Bronchus fibroblast of lung (primary cell): ENCODE results near the gene CCDC38. TPM values are rescaled to one million over a fixed set of nuclear protein-coding genes. Genes with fewer than 3 reads are reported as not detected.

ENCODE experiments used
- total RNA-seq: library from RNA; depleted of rRNA; stranded (reverse); fragments of >200 nt; gene quantifications from 2 replicates; pipeline ENCODE4 v1.2.3, GENCODE V29; 2015

The CCDC38 gene
- not detected in 2 replicates for total RNA-seq

GRCh38 chr12:95942524-95943329 is at the start of gene CCDC38:
CCDC38 (minus strand) TSS chr12:95942614; CDS start chr12:95936509, 6,105 bp downstream.

DNA sequence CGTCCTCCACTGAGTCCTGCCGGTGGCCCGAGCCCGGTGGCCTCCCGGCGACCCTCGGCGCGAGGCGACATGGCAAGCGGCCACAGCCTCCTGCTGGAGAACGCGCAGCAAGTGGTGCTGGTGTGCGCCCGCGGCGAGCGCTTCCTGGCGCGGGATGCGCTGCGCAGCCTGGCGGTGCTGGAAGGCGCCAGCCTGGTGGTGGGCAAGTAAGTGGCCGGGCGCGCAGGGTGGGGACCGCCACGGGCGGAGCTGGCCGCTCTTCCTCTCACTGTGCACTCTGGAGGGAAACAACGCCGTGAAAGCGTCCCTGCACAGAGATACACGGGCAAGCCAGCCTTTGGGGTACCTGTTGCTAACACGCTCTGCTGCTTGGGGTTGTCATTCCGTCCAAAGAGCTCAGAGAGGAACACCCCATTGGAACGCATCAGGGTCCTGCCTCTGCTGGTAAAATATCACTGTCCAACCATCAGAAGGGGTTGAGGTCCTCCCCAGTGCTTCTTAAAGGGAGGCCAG is 972 bp upstream of the CCDC38 start, which contains the start of gene AMDHD1:
Gene AMDHD1, plus strand, starts transcription at position 2 of the 513 bp plus-strand sequence. Its CDS starts 68 bp downstream, at position 70.

DNA sequence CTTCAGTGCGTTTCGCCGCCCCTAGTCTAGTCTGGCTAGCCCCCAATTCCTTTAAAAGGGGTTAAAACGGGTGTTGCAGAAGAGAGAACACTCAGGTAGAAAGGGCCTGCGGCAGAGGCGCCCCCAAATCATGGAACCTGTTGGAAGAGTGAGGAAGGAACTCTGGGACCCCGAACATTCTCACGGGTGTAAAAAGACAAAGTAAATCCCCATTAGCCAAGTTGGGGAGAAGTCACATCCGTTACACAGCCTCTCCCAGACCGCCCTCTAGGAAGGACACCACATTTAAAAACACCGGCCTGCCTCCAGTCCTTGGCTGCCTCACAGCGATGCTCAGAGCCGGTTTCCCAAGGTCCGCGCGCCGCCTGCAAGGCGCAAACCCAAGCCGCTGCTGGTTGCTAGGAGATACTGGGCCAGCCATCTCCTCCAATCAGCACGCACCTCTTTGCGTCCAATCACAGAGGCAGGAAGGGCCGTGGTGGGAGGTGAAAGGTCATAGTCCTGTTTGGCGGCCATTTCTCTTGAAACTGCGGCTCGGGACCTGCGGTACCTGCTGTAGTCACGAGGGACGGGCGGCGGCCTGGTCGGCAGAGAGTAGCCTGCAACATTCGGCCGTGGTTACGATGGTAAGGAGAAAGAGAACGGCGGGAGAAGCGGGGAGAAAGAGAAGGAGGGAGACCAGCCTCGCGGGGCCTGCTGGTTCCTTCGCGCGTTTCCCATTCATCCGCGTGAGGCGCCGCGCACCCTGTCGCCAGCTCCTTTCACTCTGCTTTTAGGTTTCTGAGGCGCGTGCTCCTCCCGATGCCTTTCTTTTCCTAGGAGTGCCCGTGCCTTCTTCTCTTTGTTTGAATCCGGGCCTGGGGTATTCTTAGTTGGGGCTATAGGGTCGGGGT is 83.7 kb downstream of the CCDC38 start, which contains the start of gene SNRPF:
Gene SNRPF, plus strand, starts transcription at position 502 of the 893 bp plus-strand sequence. Its CDS starts 122 bp downstream, at position 624.

Other genes starting within 250 kb of the CCDC38 start
- gene NTN4, start 151.8 kb downstream of the CCDC38 start, total RNA-seq, result 3.6 and 5.4 TPM in 2 replicates
- gene SNRPF, start 83.7 kb downstream of the CCDC38 start, total RNA-seq, result 15.0 and 18.4 TPM in 2 replicates
- gene AMDHD1, start 717 bp upstream of the CCDC38 start, total RNA-seq, result 0.15 TPM in 1 of 2 replicates, not detected in the other
- under 0.01 TPM in 2 replicates for gene HAL, start 53.7 kb upstream of the CCDC38 start, total RNA-seq
- gene LTA4H, start 93.0 kb upstream of the CCDC38 start, total RNA-seq, result 60.7 and 70.1 TPM in 2 replicates